Neural crest cell (in vitro differentiated cells): Measurements from ENCODE around the gene DLX3. TPM values are rescaled to one million over a fixed set of nuclear protein-coding genes. Genes with fewer than 3 reads are reported as not detected.
A peak's percentile ranks its signal among the peaks of the same experiment; 100 is the strongest.
"Not testable (repeated sequence)": the region's sequence is repeated elsewhere in the genome, so short reads cannot be mapped to it uniquely, and the experiment has no call there.

Source experiments
- DNase-seq: peaks from one replicate; pipeline ENCODE4 v3.0.0; 2021; ENCODE audit warnings: low read depth, mixed read lengths, low spot score
- H3K27ac Mint-ChIP-seq: one replicate; pipeline ENCODE4 v1.8.0; 2021; ENCODE audit warnings: mild to moderate bottlenecking, mixed read lengths; ENCODE audit not compliant: unreplicated experiment
- H3K27me3 Mint-ChIP-seq: 2 replicates; pipeline ENCODE4 v1.8.0; 2021; ENCODE audit warnings: low read depth, mild to moderate bottlenecking, mixed read lengths
- H3K36me3 Mint-ChIP-seq: 2 replicates; pipeline ENCODE4 v1.8.0; 2021; ENCODE audit warnings: low read depth, mild to moderate bottlenecking, mixed read lengths
- H3K4me1 Mint-ChIP-seq: 2 replicates; pipeline ENCODE4 v1.8.0; 2021; ENCODE audit warnings: mixed read lengths
- H3K4me3 Mint-ChIP-seq: one replicate; pipeline ENCODE4 v1.8.0; 2021; ENCODE audit warnings: mild to moderate bottlenecking, mixed read lengths
- H3K9me3 Mint-ChIP-seq: 2 replicates; pipeline ENCODE4 v1.8.0; 2021; ENCODE audit warnings: mixed read lengths
- CTCF ChIP-seq: fragments of 200-600 bp; sonication (generic); conservative IDR thresholded peaks from 2 replicates; pipeline ENCODE4 v1.5.0; 2021; ENCODE audit warnings: antibody characterized with exemption, mild to moderate bottlenecking
- long read RNA-seq: library from polyadenylated mRNA; unstranded; transcript quantifications from one replicate; pipeline ENCODE4 v2.0.0, GENCODE V29; 2020
- total RNA-seq: library from RNA; stranded (reverse); gene quantifications from 2 replicates; pipeline ENCODE4 v1.2.1, GENCODE V29; 2021

Gene DLX3
- 0.41 and 1.0 TPM in 2 replicates for total RNA-seq
- long read RNA-seq, partial matches to known transcripts, result 0 of 1 reads
- long read RNA-seq, other reads (novel, unspliced or antisense), result 1 of 1 reads

DNA sequence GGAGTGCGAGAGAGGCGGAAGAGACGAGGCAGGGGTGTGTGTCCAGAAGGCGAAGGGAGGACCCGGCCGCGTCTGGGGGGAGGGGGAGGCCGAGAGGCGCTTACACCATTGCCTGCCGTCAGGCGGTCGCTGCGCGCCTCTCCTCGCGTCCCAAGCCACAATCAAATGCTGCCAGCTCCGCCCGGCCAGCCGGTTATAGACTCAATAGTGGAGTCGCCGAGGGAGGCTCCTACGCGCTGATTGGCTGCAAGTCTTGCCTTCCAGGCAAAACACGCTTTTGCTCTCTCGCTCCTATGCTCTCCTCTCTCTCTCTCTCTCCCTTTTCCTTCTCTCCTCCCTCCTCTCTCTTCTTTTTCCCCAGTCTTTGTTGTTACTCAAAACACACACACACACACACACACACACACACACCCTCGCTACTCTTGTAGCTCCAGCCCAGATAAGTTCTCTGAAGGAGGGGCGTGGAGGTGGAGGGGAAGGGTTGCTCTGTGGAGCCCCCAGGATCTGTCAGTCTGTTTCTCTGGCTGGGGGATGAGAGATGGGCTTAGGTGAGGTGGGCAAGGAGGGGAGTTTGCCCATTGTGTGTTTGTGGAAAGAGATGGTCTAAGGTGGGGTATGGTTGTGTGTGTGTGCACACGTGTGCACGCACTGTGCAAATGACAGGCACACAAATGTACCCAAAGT is at the start of gene DLX3:
Gene DLX3 (minus strand): TSS at position 170 of the 684 bp plus-strand sequence. CDS start 226 bp downstream, outside the sequence.
- TF ChIP-seq CTCF, result no peak
- peak; percentile 76 for DNase-seq
- no peak within 1 kb of the TSS for H3K27ac Mint-ChIP-seq
- peaks cover 27% of the 10 kb centered on the region for H3K4me1 Mint-ChIP-seq
- H3K27me3 Mint-ChIP-seq, result peaks cover 93% of the 10 kb centered on the region
- H3K36me3 Mint-ChIP-seq, result no peaks in the 10 kb centered on the region
- H3K9me3 Mint-ChIP-seq, result no peaks in the 10 kb centered on the region
- H3K4me3 Mint-ChIP-seq, result peak within 1 kb of the TSS; percentile 84

GRCh38 chr17:50044483-50044882 is 49.5 kb upstream of the DLX3 start:
- H3K36me3 Mint-ChIP-seq, result no peaks in the 10 kb centered on the region
- no peaks in the 10 kb centered on the region for H3K27me3 Mint-ChIP-seq
- no peak overlapping the region for H3K4me3 Mint-ChIP-seq
- H3K9me3 Mint-ChIP-seq, result no peaks in the 10 kb centered on the region
- TF ChIP-seq CTCF, result no peak
- peak overlapping the region; percentile 89 for H3K27ac Mint-ChIP-seq
- no peak for DNase-seq
- H3K4me1 Mint-ChIP-seq, result peaks cover 18% of the 10 kb centered on the region

DNA sequence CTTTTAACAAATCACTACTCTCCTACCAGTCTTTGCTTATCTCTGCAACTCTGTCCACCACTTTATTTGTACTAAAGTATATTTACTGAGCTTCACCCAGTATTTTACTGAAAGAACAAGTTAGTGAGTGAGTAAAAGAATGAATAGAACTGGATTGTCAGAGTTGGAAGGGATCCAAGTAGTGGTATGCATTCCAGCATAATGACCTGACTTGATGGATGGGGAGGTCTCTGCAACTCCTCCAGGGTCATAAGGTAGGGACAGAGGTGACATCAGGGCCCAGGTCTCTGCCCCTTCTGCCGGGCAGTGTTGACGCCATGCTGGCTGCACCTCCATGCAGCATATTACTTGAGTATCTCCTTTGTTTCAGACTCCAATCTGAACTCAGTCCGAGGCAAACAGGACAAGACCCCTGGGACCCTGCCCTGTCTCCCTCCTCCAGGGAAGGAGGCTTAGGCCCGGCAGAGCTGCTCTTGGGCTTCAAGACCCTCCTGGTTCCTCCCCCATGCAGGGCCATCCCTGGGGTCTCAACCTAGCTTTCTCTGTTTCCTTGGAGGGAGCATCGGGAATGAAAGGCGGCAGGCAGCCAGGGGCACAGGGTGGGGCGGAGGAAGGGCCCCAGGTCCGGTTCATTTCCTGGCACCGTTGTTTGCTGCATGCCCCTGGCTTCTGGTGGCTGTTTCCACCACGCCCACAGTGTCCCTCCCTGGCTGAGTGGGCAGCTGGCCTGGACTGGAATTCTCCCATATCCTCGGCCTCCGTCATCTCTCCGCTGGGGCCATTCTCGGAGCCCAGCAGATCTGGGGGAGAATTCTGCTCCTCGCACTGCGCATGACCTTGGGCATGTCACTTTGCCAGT is 48.5 kb upstream of the DLX3 start:
- no peaks in the 10 kb centered on the region for H3K9me3 Mint-ChIP-seq
- H3K36me3 Mint-ChIP-seq, result no peaks in the 10 kb centered on the region
- peaks cover 12% of the 10 kb centered on the region for H3K4me1 Mint-ChIP-seq
- no peak for DNase-seq
- no peaks in the 10 kb centered on the region for H3K27me3 Mint-ChIP-seq
- H3K4me3 Mint-ChIP-seq, result no peak overlapping the region
- no peak for TF ChIP-seq CTCF
- no peak overlapping the region for H3K27ac Mint-ChIP-seq

GRCh38 chr17:50042211-50042610 is 47.2 kb upstream of the DLX3 start:
- Mint-ChIP-seq H3K4me1 (peaks cover 3% of the 10 kb centered on the region), H3K9me3 (no peaks in the 10 kb centered on the region), H3K36me3 (no peaks in the 10 kb centered on the region), H3K27me3 (no peaks in the 10 kb centered on the region), H3K27ac (no peak overlapping the region), H3K4me3 (no peak overlapping the region)
- DNase-seq, result no peak
- TF ChIP-seq CTCF, result no peak

GRCh38 chr17:50040496-50040895 is 45.5 kb upstream of the DLX3 start:
- DNase-seq, H3K27ac Mint-ChIP-seq, H3K4me1 Mint-ChIP-seq, H3K4me3 Mint-ChIP-seq, H3K36me3 Mint-ChIP-seq, H3K27me3 Mint-ChIP-seq, H3K9me3 Mint-ChIP-seq: not testable (repeated sequence)

- Mint-ChIP-seq H3K27ac (no peak overlapping the region), H3K4me1 (no peaks in the 10 kb centered on the region), H3K4me3 (no peak overlapping the region), H3K27me3 (no peaks in the 10 kb centered on the region), H3K36me3 (no peaks in the 10 kb centered on the region), H3K9me3 (no peaks in the 10 kb centered on the region)
- no peak for TF ChIP-seq CTCF
- DNase-seq, result no peak
Observed at GRCh38 chr17:50039058-50039457, 44.0 kb upstream of the DLX3 start.
